Mucosa of descending colon (tissue), 3 donors: Measurements from ENCODE around the gene C19orf25. TPM values are rescaled to one million over a fixed set of nuclear protein-coding genes. Genes with fewer than 3 reads are reported as not detected.
"Not testable (repeated sequence)": the region's sequence is repeated elsewhere in the genome, so short reads cannot be mapped to it uniquely, and the experiment has no call there.

Source experiments
- ATAC-seq: fragments of 200-7000 bp; cut with Tn5 transposase; one replicate; pipeline ENCODE4 v1.9.1; 2020; ENCODE audit warnings: mild to moderate bottlenecking, moderate library complexity
- DNase-seq, 3 donors: peaks; one replicate each; pipeline ENCODE4 v3.0.0-alpha.2; 2020
- H3K36me3 ChIP-seq: fragments of 200-600 bp; one replicate; pipeline ENCODE4 v1.8.0; 2021; ENCODE audit warnings: low read depth, mild to moderate bottlenecking
- H3K4me1 ChIP-seq: fragments of 200-600 bp; one replicate; pipeline ENCODE4 v1.8.0; 2021; ENCODE audit warnings: low read depth, mild to moderate bottlenecking
- H3K4me3 ChIP-seq: fragments of 200-600 bp; one replicate; pipeline ENCODE4 v1.8.0; 2021; ENCODE audit warnings: mild to moderate bottlenecking
- H3K9me3 ChIP-seq: fragments of 200-600 bp; one replicate; pipeline ENCODE4 v1.8.0; 2021; ENCODE audit warnings: mild to moderate bottlenecking
- CTCF ChIP-seq: fragments of 200-600 bp; IDR thresholded peaks from one replicate; pipeline ENCODE4 v1.8.0; 2022; ENCODE audit warnings: antibody characterized with exemption, mild to moderate bottlenecking
- intact Hi-C, 2 donors: fragments of 100-400 bp; cut with DNase I in 1 of 2; cut with micrococcal nuclease in 1 of 2; formaldehyde crosslinking; loops; one replicate each; pipeline versions ENCODE4 v1.11.0 to v1.11.1; 2022; cut with DNase I, micrococcal nuclease
- total RNA-seq, 3 donors: library from RNA; stranded (reverse); fragmentation: NEBNext Ultra II Directional in 2 of 3; extraction: Animal tissue kit (Norgen Biotek cat#: 25700) in 2 of 3; gene quantifications; one replicate each; pipeline versions ENCODE4 v1.2.1 to v1.2.4, GENCODE V29; 2021 to 2023
- donor health status: DM: no; HTN: no; CAD: no; lungs with moderate emphysema.
- donor health status: DM: no; HTN: no; CAD: no.
- donor health status: DM: no; HTN: yes; CAD: no.

Gene C19orf25
- total RNA-seq, 3 donors from 2014 or later, result 36.7 to 48.9 (median 38.1) TPM

- intact Hi-C loops, result no loop called here
- ATAC-seq (no peak), DNase-seq (peak in 2 of 3 donors; percentile 29 to 60)
- Histone ChIP-seq H3K4me1 (peaks cover 13% of the 10 kb centered on the region), H3K36me3 (no peaks in the 10 kb centered on the region), H3K9me3 (no peaks in the 10 kb centered on the region), H3K4me3 (no peak overlapping the region)
- no peak for TF ChIP-seq CTCF
Observed at GRCh38 chr19:1481893-1482360, 2.9 kb upstream of the C19orf25 start.

GRCh38 chr19:1481224-1481892, 2.3 kb upstream of the C19orf25 start:
- Histone ChIP-seq H3K36me3 (no peaks in the 10 kb centered on the region), H3K4me3 (no peak overlapping the region), H3K9me3 (no peaks in the 10 kb centered on the region), H3K4me1 (peaks cover 13% of the 10 kb centered on the region)
- ATAC-seq, result no peak
- TF ChIP-seq CTCF, result no peak
- peak in 1 of 3 donors; percentile 28 for DNase-seq
- intact Hi-C loops, result no loop called here

DNA sequence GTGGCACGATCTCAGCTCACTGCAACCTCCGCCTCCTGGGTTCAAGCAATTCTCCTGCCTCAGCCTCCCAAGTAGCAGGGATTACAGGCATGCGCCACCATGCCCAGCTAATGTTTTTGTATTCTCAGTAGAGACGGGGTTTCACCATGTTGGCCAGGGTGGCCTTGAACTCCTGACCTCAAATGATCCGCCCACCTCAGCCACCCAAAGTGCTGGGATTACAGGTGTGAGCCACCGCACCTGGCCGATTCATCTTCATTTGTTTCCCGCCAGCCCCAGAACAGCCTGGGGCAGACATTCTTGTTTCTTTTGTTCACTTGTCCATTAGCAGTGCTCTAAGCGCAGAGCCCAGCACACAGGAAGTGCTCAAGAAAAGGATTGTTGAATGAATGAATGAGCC, 2.0 kb downstream of the C19orf25 start:
- peaks cover 13% of the 10 kb centered on the region for H3K4me1 ChIP-seq
- intact Hi-C loops, ATAC-seq, DNase-seq, H3K36me3 ChIP-seq, H3K9me3 ChIP-seq, H3K4me3 ChIP-seq: not testable (repeated sequence)

GRCh38 chr19:1475751-1476437, 3.1 kb downstream of the C19orf25 start:
- no peak for TF ChIP-seq CTCF
- peaks cover 21% of the 10 kb centered on the region for H3K4me1 ChIP-seq
- no peak for ATAC-seq
- H3K4me3 ChIP-seq, result no peak overlapping the region
- DNase-seq, result peak in 2 of 3 donors; percentile 28 to 43
- no peaks in the 10 kb centered on the region for H3K36me3 ChIP-seq
- intact Hi-C loops, result no loop called here
- no peaks in the 10 kb centered on the region for H3K9me3 ChIP-seq

- Histone ChIP-seq H3K4me3 (no peak overlapping the region), H3K36me3 (no peaks in the 10 kb centered on the region), H3K9me3 (no peaks in the 10 kb centered on the region), H3K4me1 (peaks cover 32% of the 10 kb centered on the region)
- DNase-seq, result peak in 1 of 3 donors; percentile 51
- intact Hi-C loops, result no loop called here
- no peak for ATAC-seq
- no peak for TF ChIP-seq CTCF
Observed at GRCh38 chr19:1474765-1475351, 4.2 kb downstream of the C19orf25 start.
